ENCODE results near the gene RELL2.

RELL2 gene

GRCh38 chr5:141634720-141635119 lies 2.1 kb upstream of the RELL2 start:
- FAIRE-seq: no peak

DNA sequence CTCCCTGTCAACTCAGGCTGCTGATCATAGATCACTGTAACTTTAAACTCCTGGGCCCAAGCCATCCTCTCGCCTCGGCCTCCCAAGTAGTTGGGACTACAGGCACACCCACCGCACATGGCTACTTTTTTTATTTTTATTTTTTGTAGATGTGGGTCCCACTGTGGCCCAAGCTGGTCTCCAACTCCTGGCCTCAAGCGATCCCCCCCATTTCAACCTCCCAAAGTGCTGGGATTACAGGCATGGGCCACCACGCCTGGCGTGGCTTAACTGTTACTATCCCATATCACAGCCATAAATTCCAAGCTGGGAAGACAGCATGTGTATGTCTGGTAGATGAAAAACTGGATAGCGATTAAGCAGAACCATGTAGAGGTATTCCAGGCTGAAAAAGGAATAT lies 1.2 kb upstream of the RELL2 start:
- DNase-seq (ENCODE audit: insufficient read length, low spot score): no peak
- FAIRE-seq: no peak
- TF ChIP-seq POLR2A (IDR thresholded peaks at IDR 0.05; ENCODE audit: low read depth, low read length): no peak

More at GRCh38 chr5:141634720-141635119, 2.1 kb upstream of the RELL2 start:
- TF ChIP-seq POLR2A (IDR thresholded peaks at IDR 0.05; ENCODE audit: low read depth, low read length): no peak
- DNase-seq (ENCODE audit: insufficient read length, low spot score): no peak

GRCh38 chr5:141636106-141636412 lies 738 bp upstream of the RELL2 start:
- DNase-seq (ENCODE audit: insufficient read length, low spot score) (no peak), FAIRE-seq (no peak)
- no peak for TF ChIP-seq POLR2A (IDR thresholded peaks at IDR 0.05; ENCODE audit: low read depth, low read length)

GRCh38 chr5:141637123-141637766 lies 448 bp downstream of the RELL2 start:
- TF ChIP-seq POLR2A (IDR thresholded peaks at IDR 0.05; ENCODE audit: low read depth, low read length): no peak
- FAIRE-seq (no peak), DNase-seq (ENCODE audit: insufficient read length, low spot score) (peak; percentile 38)

- DNase-seq (ENCODE audit: insufficient read length, low spot score): no peak
- FAIRE-seq: no peak
- no peak for TF ChIP-seq POLR2A (IDR thresholded peaks at IDR 0.05; ENCODE audit: low read depth, low read length)
Measured at GRCh38 chr5:141637767-141638419, 1.1 kb downstream of the RELL2 start.

GRCh38 chr5:141638771-141639170 lies 2.0 kb downstream of the RELL2 start:
- no peak for TF ChIP-seq POLR2A (IDR thresholded peaks at IDR 0.05; ENCODE audit: low read depth, low read length)
- FAIRE-seq (no peak), DNase-seq (ENCODE audit: insufficient read length, low spot score) (no peak)

- TF ChIP-seq POLR2A (IDR thresholded peaks at IDR 0.05; ENCODE audit: low read depth, low read length): no peak
- DNase-seq (ENCODE audit: insufficient read length, low spot score) (no peak), FAIRE-seq (no peak)
Measured at GRCh38 chr5:141639357-141640050, 2.7 kb downstream of the RELL2 start.

DNA sequence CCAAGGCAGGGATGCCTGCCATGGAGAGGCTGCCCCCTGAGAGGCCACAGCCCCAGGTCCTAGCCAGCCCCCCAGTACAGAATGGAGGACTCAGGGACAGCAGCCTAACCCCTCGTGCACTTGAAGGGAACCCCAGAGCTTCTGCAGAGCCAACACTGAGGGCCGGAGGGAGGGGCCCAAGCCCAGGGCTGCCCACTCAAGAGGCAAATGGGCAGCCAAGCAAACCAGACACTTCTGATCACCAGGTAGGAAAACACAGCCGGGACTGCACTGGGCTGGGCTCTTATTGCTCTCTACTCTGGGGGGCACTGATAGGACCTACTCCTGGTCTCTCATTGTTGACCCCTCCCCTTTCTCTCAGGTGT lies 3.2 kb downstream of the RELL2 start:
- TF ChIP-seq POLR2A (IDR thresholded peaks at IDR 0.05; ENCODE audit: low read depth, low read length): no peak
- FAIRE-seq (no peak), DNase-seq (ENCODE audit: insufficient read length, low spot score) (no peak)

DNA sequence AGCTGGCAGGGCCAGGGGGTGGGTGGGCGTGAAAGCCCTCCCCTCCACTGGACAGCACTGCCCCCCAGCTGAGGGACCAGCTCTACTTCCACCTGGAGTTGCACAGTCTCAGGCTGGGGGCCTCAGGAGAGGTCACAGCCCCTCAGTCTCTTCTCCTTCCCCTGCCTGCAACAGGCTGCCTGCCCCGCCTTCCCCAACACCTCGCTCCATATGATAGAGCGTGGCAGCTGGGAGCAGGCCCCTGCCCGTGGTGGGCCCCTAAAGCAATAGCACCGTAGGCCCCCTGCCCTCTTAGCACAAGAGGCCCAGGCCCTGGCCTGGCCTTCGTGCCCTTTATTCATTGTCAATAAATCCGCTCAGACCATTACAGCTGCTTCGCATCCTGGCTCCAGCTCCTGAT lies 3.9 kb downstream of the RELL2 start:
- FAIRE-seq (no peak), DNase-seq (ENCODE audit: insufficient read length, low spot score) (no peak)
- no peak for TF ChIP-seq POLR2A (IDR thresholded peaks at IDR 0.05; ENCODE audit: low read depth, low read length)

DNA sequence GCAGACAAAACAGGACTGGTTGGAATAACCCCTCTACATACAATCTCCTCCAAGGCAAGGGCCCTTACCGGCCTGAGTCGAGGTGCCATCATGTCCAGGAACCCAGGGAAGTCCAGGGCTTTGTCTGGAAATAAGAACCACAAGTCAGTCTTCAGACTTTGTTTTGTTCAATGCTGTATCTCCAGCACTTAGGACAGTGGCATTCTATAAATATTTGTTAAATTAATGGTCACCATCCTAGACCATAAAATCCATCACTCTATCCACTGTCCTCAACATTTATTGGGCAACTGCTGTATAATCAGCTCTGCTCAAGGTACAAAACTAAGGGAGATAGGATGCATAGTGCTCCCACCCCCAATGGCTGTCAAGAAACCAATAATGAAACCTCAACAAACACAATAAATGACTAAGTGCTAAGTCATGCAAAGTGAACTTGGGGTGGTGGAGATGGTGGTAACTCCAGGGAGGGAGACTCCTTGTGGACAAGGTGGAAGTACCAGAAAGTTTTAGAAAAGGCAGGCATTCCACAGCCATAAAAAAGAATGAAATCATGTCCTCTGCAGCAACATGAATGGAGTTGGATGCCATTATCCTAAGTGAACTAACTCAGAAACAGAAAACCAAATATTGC lies 5.0 kb downstream of the RELL2 start:
- TF ChIP-seq POLR2A (IDR thresholded peaks at IDR 0.05; ENCODE audit: low read depth, low read length): no peak
- DNase-seq (ENCODE audit: insufficient read length, low spot score): peak; percentile 87
- FAIRE-seq: peak; percentile 6

GRCh38 chr5:141646026-141646425 lies 9.2 kb downstream of the RELL2 start:
- DNase-seq (ENCODE audit: insufficient read length, low spot score): no peak
- FAIRE-seq: no peak
- no peak for TF ChIP-seq POLR2A (IDR thresholded peaks at IDR 0.05; ENCODE audit: low read depth, low read length)

- no peak for FAIRE-seq
- no peak for DNase-seq (ENCODE audit: insufficient read length, low spot score)
- TF ChIP-seq POLR2A (IDR thresholded peaks at IDR 0.05; ENCODE audit: low read depth, low read length): no peak
Measured at GRCh38 chr5:141647242-141647641, 10.4 kb downstream of the RELL2 start.

- TF ChIP-seq POLR2A (IDR thresholded peaks at IDR 0.05; ENCODE audit: low read depth, low read length): no peak
- DNase-seq (ENCODE audit: insufficient read length, low spot score) (no peak), FAIRE-seq (no peak)
Measured at GRCh38 chr5:141647851-141648250, 11.1 kb downstream of the RELL2 start.

- DNase-seq (ENCODE audit: insufficient read length, low spot score) (no peak), FAIRE-seq (no peak)
- no peak for TF ChIP-seq POLR2A (IDR thresholded peaks at IDR 0.05; ENCODE audit: low read depth, low read length)
Measured at GRCh38 chr5:141649056-141649688, 12.4 kb downstream of the RELL2 start.
